Measurements from ENCODE around the gene TRAPPC3L. TPM values are rescaled to one million over a fixed set of nuclear protein-coding genes. Genes with fewer than 3 reads are reported as not detected.

The TRAPPC3L gene
- total RNA-seq, 1 donor from 2014 or later: under 0.01 TPM

DNA sequence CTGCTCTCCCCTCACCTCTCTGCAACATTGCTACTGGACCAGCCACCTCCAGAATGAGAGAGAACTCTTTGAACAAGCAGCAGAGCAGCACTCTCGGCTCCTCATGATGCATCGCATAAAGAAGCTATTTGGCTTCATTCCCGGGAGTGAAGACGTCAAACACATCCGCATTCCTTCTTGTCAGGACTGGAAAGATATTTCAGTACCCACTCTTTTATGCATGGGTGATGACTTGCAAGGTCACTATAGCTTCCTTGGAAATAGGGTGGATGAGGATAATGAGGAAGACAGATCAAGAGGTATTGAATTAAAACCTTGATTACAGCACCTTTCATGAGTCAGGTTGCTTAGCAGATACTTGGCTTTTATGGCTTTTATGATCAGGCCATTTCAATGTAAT, 12.4 kb upstream of the TRAPPC3L start:
- DNase-seq (ENCODE audit: low read depth in 2 of 2): peak in 1 of 2 donors; percentile 62

DNA sequence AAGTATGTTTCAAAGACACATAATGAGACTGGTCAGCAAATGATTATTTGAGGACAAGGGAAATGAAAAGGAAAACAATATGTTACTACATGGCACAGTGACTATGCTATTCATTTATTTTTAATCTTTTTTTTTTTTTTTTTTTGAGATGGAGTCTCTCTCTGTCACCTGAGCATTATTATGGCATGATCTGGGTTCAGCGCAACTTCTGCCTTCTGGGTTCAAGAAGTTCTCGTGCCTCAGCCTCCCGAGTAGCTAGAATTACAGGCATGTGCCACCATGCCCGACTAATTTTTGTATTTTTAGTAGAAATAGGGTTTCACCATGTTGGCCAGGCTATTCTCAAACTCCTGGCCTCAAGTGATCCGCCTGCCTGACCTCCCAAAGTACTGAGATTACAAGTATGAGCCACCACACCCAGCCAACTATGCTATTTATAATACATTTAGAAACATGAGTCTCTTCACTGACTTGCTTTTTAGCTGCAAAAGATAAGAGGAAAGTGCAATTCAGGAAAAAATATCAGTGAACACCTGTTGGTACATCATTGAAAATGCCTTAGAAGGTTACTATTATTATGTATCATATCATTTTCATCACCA, 11.4 kb upstream of the TRAPPC3L start:
- no peak for DNase-seq (ENCODE audit: low read depth in 2 of 2)

DNA sequence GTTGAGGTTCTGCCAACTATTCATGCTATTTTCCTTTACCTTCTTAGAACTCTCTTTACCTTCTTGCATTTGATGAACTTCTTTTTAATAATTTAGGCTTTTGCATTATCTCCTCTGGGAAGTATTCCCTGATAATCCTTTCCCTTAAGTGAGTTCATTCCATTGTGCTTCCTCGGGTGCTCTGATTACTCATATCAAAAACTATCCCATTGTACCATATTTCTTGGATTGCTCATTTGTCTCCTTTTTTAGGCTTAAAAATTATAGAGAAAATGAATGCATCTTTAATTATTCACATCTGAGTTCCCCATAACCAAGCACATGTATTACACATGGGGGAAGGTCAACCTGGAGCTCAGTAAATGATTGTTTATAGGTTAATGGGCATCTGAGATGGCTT, 10.6 kb upstream of the TRAPPC3L start:
- no peak for DNase-seq (ENCODE audit: low read depth in 2 of 2)

DNA sequence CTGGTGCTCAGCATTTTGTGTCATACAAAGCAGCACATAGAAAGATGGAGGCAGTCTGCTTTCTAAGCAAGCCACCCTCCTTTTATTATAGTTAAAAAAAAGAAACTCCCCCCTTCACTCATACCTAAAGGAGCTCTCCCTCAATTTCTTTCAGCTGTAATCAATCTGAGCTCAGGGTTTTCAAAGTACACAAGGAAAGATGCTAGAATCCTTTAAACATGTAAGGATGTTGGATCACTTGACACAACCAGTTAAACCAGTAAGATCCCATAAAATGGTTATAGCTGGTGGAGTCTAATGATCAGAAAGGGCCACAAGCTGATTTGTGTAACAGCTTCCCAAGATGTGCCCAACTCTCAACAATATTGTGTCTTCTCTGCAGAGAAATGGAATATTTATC, 8.0 kb upstream of the TRAPPC3L start, which contains the start of gene CALHM4:
TSS of gene CALHM4 (plus strand) at position 301 of the 400 bp plus-strand sequence. CDS start at position 344, 43 bp downstream.
- DNase-seq (ENCODE audit: low read depth in 2 of 2): no peak

DNA sequence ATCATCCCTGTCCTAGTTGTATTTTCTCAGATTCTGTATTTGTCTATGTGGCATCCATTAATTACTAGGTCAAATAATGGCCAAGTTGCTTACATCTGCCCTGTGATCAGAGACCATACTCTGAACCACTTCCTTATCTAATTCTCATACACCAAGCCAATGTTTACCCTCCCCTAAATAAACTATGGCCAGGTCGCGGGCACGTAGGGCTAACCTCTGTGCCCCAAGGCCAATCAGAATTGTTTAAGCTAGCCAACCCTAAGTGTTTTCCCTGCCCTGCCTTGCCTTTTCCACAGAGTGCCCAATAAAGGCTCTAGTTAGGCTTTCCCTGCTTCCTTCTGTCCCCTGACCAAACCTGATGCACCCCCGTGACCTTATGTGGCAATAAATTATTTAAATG, 5.3 kb upstream of the TRAPPC3L start:
- no peak for DNase-seq (ENCODE audit: low read depth in 2 of 2)

DNA sequence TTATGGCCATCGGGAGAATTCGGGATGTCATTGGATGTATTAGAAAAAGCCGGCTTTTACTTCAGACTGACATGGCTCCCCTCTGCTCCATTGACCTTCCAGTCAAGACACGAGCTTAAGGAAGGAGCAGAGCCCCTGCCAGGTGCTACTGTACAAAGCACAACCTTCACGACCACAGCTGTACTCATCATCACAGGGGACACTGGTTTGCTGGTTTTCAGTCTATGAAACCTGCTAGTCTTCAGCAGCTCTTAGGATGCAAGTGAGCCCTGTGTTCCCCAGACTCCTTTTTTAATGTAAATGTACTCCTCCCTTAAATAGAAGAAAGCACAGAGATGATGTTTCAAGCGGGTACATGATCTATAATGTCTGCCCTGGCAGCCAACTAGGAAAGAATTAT, 1.9 kb upstream of the TRAPPC3L start:
- DNase-seq (ENCODE audit: low read depth in 2 of 2): no peak

DNA sequence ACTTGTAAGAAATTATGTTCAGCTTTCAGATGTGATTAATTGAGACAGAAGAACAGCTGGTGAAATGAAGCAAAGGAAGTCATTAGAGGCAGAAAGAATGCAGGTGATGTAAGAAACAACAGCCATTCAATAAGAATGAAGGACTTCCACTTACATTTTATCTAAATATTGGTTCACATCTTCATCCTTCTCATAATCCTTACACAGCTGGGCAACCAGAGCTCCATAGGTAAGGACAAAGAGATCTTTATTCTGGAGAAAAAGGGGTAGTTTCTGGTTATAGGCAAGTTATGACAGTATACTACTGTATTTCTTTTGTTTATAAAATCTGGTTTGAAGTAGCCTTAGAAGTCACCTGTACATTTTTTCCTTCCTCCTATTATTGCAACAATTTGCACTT, 2.3 kb downstream of the TRAPPC3L start:
- DNase-seq (ENCODE audit: low read depth in 2 of 2): no peak

DNA sequence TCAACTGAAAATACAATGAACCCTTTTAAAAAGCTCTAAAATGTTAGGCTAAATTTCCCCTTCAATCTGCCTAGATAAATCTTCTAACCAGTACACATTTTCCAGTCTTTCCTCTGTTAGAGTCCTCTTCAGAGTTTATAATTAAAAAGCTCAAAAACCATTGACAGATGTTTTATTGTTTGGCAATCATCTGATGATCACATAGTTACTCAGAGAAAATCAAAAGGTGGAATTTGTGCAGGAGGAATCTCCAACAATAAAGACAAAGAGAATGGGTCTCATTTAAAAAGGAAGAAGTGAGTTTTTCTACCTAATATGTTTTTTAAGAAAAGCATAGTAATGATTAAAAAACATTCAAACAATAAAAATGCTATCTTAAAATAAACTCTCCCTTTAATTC, 3.1 kb downstream of the TRAPPC3L start:
- no peak for DNase-seq (ENCODE audit: low read depth in 2 of 2)

DNA sequence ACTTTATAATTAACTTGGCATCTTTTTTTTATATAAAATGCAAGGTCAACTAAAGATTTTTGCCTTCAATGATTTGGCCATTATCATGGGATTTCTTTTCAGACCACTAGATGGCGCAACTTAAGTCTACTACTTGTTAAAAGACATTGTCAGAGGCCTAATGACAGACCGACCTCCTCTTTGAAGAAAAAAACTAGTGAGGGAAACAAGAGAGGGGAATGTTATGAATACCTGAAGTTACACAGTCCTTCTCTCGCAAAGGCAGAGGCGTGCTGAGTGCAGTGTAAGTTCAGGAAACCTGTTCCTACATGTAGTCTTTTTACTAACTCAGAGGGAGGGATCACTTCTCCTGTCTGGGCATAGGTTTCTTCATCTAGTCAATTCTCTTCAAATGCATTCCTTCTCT, 9.3 kb downstream of the TRAPPC3L start:
- peak; percentile 55 to 66 for DNase-seq (ENCODE audit: low read depth in 2 of 2)

DNA sequence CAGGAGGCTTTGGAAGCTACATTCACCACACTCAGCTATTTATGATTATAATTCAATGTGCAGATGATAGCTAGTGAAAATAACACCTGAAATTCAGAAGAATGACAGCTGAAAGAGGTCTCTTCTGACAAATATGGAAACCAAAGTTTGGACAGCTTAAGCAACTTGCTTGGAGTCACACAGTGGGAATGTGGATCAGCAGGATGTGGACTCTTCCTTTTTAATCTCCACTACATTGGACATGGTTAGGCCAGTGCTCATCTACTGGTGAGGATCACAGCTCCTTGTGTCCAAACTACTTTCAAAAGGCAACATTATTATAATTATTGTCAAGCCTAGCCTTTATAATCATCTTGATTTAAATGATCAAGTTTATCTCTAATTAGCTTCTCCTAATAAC, 10.4 kb downstream of the TRAPPC3L start:
- no peak for DNase-seq (ENCODE audit: low read depth in 2 of 2)

DNA sequence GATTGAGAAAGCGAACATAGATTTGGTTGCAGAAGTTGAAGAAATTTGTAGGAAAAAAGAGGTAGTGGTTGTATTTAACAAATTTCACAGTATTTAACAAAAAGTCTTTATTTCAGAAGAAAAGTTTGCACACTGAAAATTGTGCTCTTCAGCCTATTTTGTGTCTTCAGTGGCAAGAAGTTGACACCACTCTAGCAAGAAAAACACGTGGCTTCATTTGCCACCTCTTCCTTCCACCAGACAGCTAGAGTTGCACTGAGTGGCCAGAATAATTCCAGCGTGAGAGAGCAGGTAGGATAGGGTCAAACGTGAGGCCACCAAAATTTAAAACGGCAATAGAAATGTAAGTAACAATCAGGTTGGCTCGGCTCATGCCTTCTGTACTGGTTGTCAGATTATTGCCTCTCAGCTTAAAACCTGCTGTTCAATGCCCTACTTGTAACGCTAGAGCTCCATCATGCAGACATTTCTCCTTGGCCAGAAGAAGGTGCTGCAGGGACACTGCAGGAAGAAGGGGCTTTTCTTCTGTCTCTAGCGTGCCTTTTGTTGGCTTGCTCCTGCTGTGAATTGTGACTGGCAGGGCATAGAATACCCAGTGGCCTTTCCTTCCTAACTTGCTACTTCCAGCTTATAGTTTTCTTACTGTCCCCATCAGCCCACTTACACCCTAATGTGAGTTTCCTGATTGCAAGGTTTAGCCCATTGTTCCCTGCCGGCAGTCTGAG, 12.1 kb downstream of the TRAPPC3L start:
- no peak for DNase-seq (ENCODE audit: low read depth in 2 of 2)

DNA sequence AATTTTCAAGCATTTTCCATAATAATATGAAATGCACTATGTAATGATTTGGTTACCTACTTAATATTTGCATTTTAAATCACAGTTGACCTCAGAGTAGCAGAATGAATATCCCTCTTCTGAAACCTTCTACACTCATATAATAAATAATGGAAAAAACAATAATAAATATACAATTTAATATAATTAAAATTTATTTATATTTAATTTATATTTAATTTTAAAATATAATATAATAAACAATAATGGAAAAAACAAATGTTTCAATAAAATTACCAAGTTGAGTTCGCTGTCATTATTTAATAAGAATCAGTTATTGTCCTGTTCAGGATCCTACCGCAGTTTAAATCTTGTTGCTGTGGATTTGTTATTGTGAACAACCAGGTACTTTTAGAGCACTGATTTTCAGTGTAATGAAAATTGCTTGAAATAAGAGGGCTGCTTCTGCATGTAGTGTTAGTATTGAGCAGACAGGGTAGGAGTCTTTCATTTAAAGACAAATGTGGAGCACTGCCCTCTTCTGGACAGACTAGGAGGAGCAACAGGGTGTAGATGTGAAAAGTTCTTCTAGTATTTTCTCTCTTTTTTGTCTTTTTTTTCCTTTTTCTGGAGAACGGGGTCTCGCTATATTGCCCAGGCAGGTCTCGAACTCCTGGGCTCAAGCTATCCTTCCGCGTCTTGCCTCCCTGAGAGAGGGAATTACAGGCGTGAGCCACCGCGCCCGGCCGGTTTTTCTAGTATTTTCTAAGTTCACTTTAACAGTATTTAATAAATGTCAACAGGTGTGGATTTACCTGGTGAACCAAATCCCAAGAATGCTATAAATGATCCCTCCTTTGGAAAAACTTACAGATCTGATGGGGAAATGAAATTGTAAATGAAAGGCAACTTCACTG, 13.6 kb downstream of the TRAPPC3L start:
- peak; percentile 68 to 81 for DNase-seq (ENCODE audit: low read depth in 2 of 2)

DNA sequence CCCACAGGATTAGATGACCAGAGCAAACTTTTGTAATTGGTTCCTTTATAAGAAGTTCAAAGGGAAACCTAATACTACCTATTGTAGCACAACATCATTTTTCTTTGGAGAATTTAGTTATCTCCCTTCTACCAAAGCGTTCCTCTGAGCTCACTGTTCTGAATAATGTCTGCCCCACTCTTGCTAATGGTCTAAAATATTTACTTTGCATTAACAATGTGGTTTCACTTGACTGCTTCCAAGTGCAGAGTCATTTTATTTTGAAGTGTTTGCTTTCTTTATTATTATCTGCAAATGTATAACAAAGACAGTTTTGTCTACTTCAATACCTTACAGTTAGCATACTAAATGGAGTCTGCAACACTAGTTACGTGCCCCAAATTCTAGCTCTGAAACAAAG, 15.0 kb downstream of the TRAPPC3L start:
- DNase-seq (ENCODE audit: low read depth in 2 of 2): no peak

DNA sequence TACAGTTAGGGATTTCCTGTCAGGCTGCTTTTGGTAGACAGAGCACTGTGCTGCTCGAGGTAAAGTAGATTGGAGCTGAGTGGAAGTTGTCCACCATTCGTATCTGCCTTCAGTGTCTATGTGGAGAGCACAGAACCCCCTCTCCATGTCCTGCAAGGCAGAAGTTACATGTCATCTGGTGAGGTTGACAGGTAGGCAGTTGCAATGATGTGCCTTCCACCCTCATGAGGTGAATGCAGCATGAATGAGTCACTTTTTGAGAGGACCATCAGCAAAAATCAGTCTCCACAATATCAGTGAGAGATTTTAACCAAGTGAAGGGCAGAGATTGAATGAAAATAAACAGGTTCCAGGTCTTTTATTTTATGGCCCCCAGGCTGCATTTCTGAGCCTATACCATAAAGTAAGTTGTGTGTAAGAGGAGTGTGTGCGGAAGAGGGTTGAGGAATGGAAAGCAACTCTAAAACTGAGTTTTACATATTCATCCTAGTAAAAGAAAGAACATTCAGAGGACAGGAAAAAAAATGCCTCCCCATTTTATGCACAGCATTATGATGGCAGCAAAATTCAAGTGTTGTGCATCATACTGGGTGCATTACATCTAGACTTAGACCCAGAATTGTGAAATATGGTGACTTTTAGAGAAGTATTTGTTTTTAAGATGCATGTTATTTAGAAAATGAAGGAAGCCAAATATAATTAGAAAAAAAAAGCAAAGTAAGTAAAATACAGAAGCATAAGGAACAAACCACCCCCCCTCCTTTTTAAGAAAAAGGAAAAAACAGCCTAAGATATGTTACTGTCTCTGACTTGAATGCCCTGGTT, 15.8 kb downstream of the TRAPPC3L start:
- DNase-seq (ENCODE audit: low read depth in 2 of 2): no peak

DNA sequence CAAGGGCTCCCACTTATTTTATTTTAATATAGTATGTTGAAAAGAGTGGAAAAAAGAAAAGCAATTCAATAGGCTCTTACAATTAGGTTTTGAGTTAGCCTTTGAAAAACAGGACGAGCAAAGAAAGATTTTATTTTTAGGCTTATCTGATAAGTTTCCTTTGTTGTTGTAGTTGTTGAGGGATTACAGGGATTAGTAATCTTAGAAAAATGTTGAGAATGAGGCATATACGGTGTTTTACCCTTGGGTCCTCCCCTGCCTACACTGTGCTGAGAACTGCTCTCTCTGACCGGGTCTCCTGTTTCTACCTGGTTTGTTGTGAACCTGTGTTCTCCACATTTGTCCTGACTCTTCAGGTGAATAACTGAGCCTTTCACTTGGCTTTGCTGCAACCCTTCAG, 16.7 kb downstream of the TRAPPC3L start:
- peak in 1 of 2 donors; percentile 34 for DNase-seq (ENCODE audit: low read depth in 2 of 2)

DNA sequence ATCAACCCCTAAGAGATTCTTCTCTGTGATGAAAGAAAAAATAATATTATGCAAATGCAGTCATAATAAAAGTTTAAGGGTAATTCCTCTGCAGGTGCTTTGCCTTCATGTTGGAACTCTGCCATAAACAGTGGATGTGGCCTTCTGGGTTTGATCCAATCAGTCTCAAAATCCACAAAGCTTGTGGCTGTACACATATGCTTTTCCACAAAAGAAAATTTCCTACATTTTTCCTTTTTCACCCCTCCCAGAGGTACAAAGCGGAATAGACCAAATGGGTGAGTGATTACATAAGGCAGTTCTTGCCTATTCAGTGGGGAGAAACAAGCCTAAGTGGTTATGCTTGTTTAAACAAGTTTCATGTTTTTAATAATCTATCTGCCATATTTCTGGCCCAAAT, 17.4 kb downstream of the TRAPPC3L start:
- DNase-seq (ENCODE audit: low read depth in 2 of 2): no peak

DNA sequence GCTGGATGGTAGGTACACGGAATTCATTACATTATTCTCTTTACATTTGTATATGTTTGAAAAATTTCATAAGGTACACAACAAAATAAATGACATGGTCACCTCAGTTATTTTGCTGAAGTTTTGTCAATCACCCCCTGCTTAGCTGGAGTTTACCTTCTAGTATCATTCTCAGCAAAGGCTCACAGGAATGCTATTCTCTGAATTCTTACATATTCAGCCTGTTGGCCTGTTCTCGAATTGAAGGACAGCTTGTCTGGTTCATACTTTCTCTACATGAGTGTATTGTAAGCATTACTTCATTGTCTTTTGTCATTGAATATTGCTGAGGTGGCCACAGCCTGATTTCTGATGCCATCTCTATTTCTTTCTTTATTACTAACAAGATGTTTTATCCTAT, 21.2 kb downstream of the TRAPPC3L start:
- no peak for DNase-seq (ENCODE audit: low read depth in 2 of 2)

DNA sequence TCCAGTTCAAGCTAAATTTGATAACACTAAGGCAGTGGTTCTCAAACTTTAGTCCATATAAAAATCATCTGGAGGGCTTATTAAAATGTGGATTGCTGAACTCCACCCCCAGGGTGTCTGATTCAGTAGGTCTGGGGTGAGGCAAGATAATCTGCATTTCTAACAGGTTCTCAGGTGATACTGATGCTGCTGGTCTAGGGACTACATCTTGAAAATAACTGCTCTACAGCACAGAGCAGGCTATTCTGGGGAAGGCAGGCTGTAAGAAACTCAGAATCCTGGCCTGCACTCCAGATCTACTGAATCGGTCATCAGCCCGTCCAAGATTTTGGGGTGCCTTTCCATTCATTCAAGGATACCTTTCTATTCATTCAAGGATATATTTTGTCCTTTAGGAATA, 22.6 kb downstream of the TRAPPC3L start:
- DNase-seq (ENCODE audit: low read depth in 2 of 2): no peak

DNA sequence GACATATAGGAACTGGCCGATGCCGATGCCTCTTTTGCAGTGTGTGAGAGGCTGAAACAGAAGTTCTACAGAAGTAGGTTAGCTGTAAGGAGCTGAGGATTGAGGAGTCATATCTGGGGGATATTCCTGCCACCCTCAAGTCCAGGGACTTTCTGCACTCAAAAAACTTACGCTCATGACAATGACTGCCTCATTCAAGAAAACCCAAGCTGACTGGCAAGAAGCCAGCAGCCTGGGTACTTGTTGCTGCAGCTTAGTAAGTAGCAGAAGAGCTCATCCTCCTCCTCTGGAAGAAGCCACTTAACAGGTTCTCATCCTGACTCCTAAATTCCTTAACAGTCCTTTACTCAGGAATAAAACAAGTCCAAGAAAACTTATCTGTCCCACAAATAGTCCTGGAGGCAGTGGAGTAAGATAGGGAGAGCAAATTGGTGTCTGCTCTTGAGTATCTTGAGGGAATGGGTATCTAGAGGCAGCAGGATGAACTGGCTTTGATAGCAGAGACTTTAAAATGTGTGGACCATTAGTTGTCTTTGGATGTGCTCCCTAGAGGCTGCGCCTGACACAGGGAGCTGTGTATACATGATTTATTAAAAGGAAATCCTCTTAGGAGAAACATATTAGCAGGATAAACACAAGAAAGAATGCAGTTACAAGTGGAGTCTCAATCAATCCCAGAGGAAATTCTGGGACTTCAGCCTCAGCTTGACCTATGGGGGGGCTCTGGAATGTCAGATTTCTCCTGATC, 26.7 kb downstream of the TRAPPC3L start:
- DNase-seq (ENCODE audit: low read depth in 2 of 2): peak in 1 of 2 donors; percentile 18

DNA sequence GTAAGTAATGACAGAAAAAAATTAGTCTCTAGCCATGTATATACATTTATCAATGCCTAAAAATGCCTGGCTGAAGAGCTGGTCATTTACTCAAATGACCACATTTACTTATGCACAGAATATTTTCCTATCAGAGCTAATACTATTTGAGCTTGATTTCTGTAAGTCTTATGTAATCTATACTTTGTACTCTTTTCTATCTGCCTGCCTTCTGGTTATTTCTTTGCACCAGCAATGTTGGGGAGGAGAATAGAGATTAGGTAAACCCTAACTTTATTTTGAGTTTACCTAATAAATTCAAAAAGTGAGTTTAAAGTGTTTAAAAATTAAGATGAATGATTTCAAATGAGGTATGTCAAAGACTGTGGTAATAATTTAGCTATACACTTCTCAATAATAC, 30.3 kb downstream of the TRAPPC3L start:
- DNase-seq (ENCODE audit: low read depth in 2 of 2): no peak

DNA sequence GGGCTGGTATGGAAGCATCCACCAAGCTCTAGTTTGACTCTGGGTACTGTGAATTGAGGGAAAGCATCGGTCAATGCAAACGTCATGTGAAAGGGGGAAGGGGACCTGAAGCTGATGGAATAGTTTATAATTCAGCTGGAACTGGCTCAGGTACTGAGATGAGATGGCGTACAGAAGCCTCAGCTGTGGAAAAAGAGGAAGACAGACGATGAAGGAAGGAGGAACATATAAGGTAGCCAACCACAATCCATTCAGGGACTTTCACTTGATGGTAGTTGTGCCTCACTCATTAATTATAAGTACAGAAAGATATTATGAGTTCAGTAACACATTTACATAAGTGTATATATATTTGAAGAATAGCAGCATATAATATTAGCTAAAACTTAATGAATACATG, 31.4 kb downstream of the TRAPPC3L start:
- DNase-seq (ENCODE audit: low read depth in 2 of 2): no peak

Data from dermis microvascular lymphatic vessel endothelial cell (primary cell).